Epidermal melanocyte (primary cell): Measurements from ENCODE around the gene ABCC5.
"Not testable (repeated sequence)": the region's sequence is repeated elsewhere in the genome, so short reads cannot be mapped to it uniquely, and the experiment has no call there.

Source experiments
- DNase-seq: peaks from one replicate; pipeline ENCODE4 v3.0.0; 2011; ENCODE audit warnings: low spot score; ENCODE audit not compliant: insufficient read length

Gene ABCC5

DNA sequence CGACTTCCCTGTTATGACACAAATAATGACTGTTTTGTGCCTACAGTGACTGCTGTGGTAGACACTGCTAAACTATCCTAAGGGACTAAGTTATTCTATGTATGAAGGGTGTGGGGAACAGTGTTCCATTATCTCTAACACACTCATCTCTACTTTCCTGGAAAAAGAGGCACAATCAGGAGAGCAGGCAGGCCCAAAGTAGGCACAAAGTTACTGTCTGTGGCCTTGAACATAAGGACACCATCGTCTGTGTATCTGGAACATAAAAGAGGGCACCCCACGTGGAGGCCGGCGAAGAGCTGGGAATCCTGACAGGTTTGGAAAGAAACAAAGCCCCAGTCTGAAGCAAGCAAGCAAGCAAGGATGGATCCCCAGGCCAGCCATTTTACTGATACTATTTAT is 1.5 kb downstream of the ABCC5 start:
- DNase-seq, result no peak

DNA sequence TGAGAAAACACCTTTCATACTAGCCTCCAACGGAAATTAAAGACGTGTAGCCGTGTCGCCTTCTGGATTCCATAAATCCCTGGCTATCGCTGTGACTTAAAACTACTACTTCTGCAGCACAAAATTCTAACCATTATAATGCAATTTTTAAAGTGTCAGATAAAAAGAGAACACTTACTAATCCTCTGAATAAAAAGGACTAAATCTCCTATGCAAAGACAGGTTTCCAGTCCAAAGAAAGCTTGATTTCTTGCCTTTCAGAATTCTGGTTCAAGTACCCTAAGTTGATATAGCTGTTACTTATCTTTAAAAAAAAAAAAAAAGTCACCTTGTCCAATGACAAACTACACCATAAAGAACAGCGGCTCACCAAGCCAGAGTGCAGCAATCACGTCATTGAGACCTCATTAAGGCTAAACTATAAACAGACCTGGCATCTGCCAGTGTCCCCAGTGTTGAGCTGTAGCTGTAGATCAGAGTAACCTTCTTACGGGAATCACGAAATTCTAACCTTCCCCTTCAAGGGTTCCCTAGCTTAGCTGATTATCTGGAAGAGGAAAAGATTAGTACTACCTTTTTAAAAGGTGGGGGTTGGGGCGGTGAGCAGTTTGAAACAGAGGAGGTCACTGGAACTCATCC is 2.2 kb downstream of the ABCC5 start:
- no peak for DNase-seq

DNA sequence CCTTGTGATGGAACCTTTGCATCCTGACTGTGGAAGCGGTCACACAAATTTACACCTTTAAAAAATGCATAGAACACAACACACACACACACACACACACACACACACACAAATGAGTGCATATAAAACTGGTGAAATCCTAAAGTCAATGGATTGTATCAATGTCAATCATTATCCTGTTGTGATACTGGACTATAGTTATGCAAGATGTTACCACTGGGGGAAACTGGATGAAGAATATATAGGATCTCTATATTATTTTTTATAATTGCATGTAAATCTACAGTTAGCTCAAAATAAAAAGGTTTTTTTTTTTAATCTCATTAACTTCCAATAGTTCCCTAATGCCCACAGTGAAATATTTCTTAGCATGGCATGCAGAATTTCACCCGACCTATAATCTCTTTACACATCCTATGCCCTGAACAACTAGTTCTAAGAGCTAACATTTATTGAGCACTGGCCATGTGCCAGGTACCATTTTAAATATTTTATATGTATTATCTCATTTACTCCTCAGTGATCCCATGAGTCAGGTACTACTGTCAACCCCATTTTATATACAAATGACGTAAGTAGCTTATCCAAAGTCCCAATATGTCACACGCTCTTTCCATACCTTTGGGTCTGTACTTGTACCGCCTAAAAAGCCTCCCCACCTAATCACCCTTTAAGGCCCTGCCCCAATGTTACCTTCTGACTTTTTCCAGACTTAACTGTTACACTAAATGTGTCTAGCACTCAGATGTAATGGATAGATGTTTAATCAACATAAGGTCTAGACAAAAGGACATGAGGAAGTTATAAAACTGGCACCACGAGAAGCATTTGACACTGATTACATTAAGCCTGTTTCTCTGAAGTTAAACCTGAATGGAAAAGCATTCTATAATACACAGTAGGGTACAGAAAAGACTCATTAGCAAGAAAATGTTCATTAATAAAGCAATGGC is 5.5 kb downstream of the ABCC5 start:
- DNase-seq, result no peak

- no peak for DNase-seq
Measured at GRCh38 chr3:184011230-184011876, 6.3 kb downstream of the ABCC5 start.

- DNase-seq, result no peak
Measured at GRCh38 chr3:184008161-184008560, 9.5 kb downstream of the ABCC5 start.

GRCh38 chr3:184007143-184007813 is 10.4 kb downstream of the ABCC5 start:
- DNase-seq, result not testable (repeated sequence)

- DNase-seq, result no peak
Measured at GRCh38 chr3:184005941-184006507, 11.7 kb downstream of the ABCC5 start.

DNA sequence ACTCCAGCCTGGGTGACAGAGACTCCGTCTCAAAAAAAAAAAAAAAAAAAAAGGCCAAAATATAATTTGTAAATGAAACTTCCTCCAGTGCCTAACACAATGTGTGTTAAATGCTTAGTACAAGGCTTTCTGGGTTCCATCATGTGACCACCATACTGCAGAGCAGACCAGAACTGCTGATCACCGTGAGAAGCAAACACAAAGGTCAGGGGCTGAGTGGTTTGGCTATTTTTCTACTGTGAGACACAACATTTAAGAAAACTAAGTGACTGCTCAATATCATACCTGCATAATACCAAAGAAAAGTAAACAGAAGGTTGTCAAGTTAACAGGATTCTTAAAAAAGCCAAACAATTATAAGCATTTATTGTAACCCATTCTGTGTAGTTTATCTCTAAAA is 13.2 kb downstream of the ABCC5 start:
- DNase-seq, result no peak

DNA sequence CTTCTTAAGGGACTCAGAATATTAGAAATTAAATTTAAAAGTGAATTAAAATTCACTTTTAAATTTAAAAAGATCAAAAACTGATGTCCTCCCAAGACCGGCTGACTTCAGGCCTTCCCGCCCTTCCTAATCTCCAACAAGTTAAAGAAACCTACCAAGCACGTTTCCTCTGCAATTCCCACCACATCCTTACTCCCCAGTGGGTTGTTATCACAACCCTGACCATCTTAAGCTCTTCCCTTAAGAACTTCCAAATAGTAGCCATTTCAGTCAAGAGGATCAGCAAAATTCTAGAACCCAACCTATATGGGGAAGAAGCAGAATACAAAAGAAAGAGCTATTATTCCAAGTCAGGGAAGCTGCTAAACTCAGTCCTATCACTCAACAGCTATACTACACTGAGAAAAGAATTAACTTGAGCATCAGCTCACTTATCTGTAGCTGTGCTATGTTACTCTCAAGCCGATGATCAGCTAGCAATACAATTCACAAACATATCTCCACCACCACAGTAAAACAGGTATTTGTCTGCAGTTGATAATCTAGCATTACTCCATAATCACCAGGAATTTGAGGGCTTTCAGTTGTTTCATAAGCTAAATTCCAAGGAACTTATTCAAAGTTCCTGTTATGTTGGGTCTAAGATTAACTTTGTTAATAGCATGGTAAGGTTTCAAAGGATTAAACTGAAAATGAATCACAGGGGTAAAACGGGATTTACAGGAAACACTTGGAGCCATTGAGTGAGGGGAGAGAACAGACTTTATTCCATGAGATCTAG is 14.3 kb downstream of the ABCC5 start:
- DNase-seq, result no peak

GRCh38 chr3:184002469-184002868 is 15.2 kb downstream of the ABCC5 start:
- no peak for DNase-seq

DNA sequence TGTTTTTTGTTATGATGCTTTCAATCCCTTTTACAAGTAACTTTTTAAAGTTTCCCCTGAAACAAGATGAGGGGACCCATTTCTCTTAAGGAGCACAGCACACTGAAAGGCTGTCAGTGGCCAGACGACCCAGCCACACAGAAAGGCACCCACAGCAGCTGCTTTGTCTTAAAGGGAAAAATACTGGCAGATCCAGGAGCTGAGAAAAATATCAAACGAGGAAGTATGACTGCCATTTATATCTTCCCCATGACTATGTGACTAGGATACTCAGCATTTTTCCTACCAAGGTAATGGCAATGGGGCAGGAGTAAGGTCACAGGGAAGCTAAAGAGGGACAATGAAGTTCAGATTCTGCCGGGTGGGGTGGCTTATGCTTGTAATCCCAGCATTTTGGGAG is 15.9 kb downstream of the ABCC5 start:
- no peak for DNase-seq

DNA sequence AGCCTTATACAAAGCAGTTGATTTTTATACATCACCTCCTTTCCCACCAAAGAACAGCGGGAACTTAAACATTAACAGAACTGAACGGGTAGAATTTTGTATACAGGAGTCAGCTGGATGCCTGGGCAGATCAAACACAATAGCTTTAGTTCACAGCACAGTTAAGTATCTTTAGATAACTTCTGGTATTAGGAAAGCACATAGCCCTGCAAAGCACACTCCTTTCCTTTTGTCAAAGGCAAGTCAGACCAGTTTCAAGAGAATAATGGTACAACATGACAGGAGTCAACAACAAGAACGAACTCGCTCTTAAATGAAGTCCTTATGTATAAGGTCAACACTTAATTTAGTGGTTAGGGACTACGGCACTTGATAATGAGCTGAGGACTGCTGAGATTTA is 26.3 kb downstream of the ABCC5 start:
- no peak for DNase-seq

- no peak for DNase-seq
Measured at GRCh38 chr3:183988216-183988790, 29.4 kb downstream of the ABCC5 start.

DNA sequence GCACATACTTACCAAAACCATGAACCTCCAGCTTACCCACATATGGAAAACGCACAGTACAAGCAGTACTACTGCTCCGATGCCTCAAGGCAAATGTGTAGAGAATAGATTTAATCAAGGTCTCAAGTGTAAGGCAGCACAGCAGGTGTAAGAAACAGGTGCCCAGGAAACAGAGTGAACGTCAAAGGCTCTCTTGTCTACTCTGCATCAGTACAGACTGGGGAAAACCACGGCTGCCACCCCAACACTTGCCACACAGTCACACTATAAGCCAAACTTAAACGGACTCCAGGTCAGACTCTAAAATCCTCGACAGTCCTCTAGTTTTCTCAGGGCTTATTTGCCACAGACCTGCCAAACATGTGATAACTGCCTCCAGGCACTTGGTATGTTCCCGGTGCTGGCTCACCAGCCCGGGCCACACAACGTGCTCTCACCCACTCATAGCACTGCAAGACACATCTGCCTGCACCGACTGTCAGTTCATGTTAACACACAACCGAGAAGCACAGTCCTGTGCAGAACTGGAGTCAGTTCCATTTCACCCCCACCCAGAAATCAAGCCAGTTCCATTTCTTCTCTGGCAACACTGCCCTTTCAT is 30.6 kb downstream of the ABCC5 start:
- no peak for DNase-seq

DNA sequence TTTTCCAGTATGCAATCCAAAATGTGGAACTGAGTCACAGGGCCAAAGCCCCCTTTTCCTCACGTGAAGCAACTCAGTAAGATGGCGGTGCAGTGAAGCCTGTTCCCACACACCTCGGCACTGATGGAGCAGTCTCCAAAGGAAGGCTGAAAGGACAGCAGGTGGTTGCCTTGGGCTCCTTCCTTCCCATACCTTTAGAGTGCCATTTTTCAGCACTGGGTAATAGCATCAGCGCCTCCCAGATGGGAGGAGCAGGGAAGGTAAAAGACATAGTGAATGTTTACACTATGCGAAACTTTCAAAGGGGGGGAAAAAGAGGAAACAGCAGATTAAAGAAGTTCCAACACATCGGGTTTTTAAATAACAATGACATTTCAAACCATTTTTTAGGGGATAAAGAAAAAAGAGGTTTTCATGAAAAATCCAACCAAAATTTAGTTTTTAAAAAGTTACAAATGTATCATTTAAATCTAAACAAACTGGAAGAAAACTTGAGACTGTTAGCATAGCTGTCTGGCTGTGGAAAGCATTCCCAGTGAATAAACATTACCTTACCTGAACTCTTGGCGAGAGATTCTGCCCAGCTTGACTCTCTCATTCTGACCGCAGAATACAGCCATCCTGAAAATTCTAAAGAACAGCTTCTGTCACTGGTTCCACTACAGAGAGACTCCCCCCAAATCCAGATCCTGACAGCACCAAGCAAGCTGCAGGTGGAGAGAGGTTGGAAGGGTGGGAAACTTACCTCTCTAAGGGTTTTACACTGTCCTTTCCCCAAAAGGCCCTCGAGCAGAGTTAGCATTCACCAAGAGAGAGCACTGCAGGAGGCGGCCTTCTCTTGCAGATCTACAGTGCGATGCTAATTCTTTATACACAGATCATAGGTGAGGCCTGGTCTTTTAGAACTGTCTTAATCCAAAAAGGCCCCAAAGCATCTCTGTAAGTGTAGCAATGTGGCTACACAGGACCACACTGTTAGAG is 32.6 kb downstream of the ABCC5 start:
- no peak for DNase-seq

GRCh38 chr3:183984127-183984740 is 33.5 kb downstream of the ABCC5 start:
- DNase-seq, result no peak

DNA sequence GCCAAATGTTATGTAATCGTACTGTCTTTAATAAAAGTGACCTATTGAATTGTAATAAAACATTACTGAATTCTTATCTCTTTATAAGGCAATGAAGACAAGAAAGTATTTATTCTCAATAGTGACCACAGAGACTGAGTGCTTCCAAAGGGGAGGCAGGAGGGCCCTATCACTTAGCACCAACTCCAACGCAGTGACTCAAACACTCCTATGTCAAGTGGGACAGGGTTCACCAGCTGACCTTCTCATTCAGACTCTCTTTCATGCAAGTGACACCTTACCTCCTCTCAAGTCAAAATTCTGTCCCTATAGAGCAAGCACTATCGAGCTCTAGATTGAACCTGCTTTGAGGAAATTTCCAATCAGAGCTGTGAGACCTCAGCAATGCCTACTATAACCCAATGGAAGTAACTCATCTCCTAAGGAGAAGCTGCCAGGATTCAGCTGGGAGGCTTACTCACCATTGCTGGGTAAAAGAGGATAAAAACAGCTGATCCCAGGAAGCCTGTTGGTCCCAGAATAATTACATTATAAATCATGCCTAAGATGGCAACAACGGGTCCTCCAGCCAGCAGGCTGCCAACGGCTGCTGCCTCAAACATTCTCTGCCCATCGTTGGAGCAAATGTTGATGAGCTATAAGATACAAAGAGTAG is 35.6 kb downstream of the ABCC5 start:
- no peak for DNase-seq

GRCh38 chr3:183980403-183980802 is 37.3 kb downstream of the ABCC5 start:
- no peak for DNase-seq
